K562 (cell line): Measurements from ENCODE around the gene ANKRD65. TPM values are rescaled to one million over a fixed set of nuclear protein-coding genes. Genes with fewer than 3 reads are reported as not detected.
A peak's percentile ranks its signal among the peaks of the same experiment; 100 is the strongest.

Source experiments
- C11orf30 ChIP-seq: fragments of 450-650 bp; IDR thresholded peaks from 2 replicates; pipeline ENCODE4 v1.6.1; 2016; ENCODE audit warnings: low read depth, mild to moderate bottlenecking
- CAMTA2 ChIP-seq: fragments of 250-450 bp; sonication (Bioruptor Pico); conservative IDR thresholded peaks from 2 replicates; pipeline ENCODE4 v1.5.1; 2022
- CHD2 ChIP-seq: IDR thresholded peaks from 2 replicates; pipeline ENCODE4 v1.6.1; 2011; ENCODE audit warnings: low read depth, low read length
- ETV1 ChIP-seq: fragments of 450-650 bp; conservative IDR thresholded peaks from 2 replicates; pipeline ENCODE4 v1.6.1; 2016; ENCODE audit warnings: missing genetic modification characterization, control low read depth, low read depth, missing compliant biosample characterization
- FOXA3 ChIP-seq, 2 experiments: fragments of 450-650 bp in 1 of 2; sonication (generic) in 1 of 2; formaldehyde crosslinking; IDR thresholded peaks in 1 of 2; conservative IDR thresholded peaks in 1 of 2; 2 replicates each; pipeline versions ENCODE4 v1.4.0 to v1.8.0; 2020 to 2022; ENCODE audit warnings: mild to moderate bottlenecking in 2 of 2, missing genetic modification reagents in 1 of 2
- HNRNPL ChIP-seq: fragments of 200-400 bp; formaldehyde crosslinking; IDR thresholded peaks from 2 replicates; pipeline ENCODE4 v1.6.1; 2017; ENCODE audit warnings: low read depth, mild to moderate bottlenecking, low read length
- JUND ChIP-seq, 2 experiments: IDR thresholded peaks; 2 replicates in 1 of 2; 3 replicates in 1 of 2; pipeline ENCODE4 v1.6.1; 2011; ENCODE audit warnings: borderline replicate concordance in 2 of 2, low read depth in 2 of 2, low read length in 2 of 2, improper control_type of control experiment in 1 of 2, missing biosample characterization in 1 of 2, missing genetic modification characterization in 1 of 2, missing genetic modification reagents in 1 of 2
- NONO ChIP-seq, 2 experiments: fragments of 200-400 bp in 1 of 2; fragments of 450-650 bp in 1 of 2; formaldehyde crosslinking in 1 of 2; IDR thresholded peaks; 2 replicates each; pipeline ENCODE4 v1.6.1; 2017; ENCODE audit warnings: low read depth in 2 of 2, mild to moderate bottlenecking in 2 of 2, moderate library complexity in 2 of 2, low read length in 1 of 2
- POLR2AphosphoS2 ChIP-seq: IDR thresholded peaks from 2 replicates; pipeline ENCODE4 v1.6.1; 2012; ENCODE audit warnings: low read length, improper control_type of control experiment
- RBM14 ChIP-seq: fragments of 200-400 bp; formaldehyde crosslinking; IDR thresholded peaks from 2 replicates; pipeline ENCODE4 v1.6.1; 2018; ENCODE audit warnings: low read depth, mild to moderate bottlenecking, low read length, moderate library complexity, borderline replicate concordance; ENCODE audit not compliant: insufficient read depth
- SMARCC2 ChIP-seq: fragments of 450-650 bp; IDR thresholded peaks from 2 replicates; pipeline ENCODE4 v1.6.1; 2017; ENCODE audit warnings: antibody characterized with exemption, moderate library complexity, mild to moderate bottlenecking, low read depth
- SMC3 ChIP-seq: conservative IDR thresholded peaks from 2 replicates; pipeline ENCODE4 v1.6.1; 2011; ENCODE audit warnings: low read depth, low read length, improper control_type of control experiment; ENCODE audit not compliant: insufficient read depth
- TCF3 ChIP-seq: sonication (generic); formaldehyde crosslinking; IDR thresholded peaks from 2 replicates; pipeline ENCODE4 v1.4.0; 2020; ENCODE audit warnings: mild to moderate bottlenecking, missing genetic modification reagents
- polyA plus RNA-seq, 8 experiments: library from polyadenylated mRNA; depleted of rRNA in 4 of 8; stranded (reverse) in 5 of 8; unstranded in 3 of 8; fragments of >200 nt; fragmentation: Nextera tagmentation in 2 of 8; fragmentation: Illumina TruSeq in 1 of 8; extraction: Ambion mirVana in 2 of 8; extraction: Trizol in 1 of 8; gene quantifications; 2 replicates each; pipeline versions ENCODE4 v1.2.1 to v1.2.3, GENCODE V29; 2011 to 2014; ENCODE audit warnings: inconsistent platforms in 1 of 8, missing spikeins in 1 of 8
- total RNA-seq, 7 experiments: library from RNA; depleted of rRNA in 6 of 7; stranded (reverse); fragments of >200 nt in 6 of 7; fragmentation: Illumina TruSeq in 2 of 7; extraction: Trizol in 2 of 7; gene quantifications; 2 replicates each; pipeline versions ENCODE4 v1.2.1 to v1.2.3, GENCODE V29; 2011 to 2021; ENCODE audit warnings: low replicate concordance in 1 of 7
- TF ChIP-seq, protein P1 (sequence below): fragments of 450-650 bp; IDR thresholded peaks from 2 replicates; pipeline ENCODE4 v1.6.1; 2016; ENCODE audit warnings: borderline replicate concordance
- TF ChIP-seq, protein P2 (sequence below): fragments of 150-350 bp; conservative IDR thresholded peaks from 2 replicates; pipeline ENCODE4 v1.6.1; 2014; ENCODE audit warnings: low read length
- TF ChIP-seq, protein P3 (sequence below): fragments of 450-650 bp; IDR thresholded peaks from 2 replicates; pipeline ENCODE4 v1.6.1; 2017; ENCODE audit warnings: antibody characterized with exemption
- TF ChIP-seq, protein P4 (sequence below): sonication (generic); formaldehyde crosslinking; IDR thresholded peaks from 2 replicates; pipeline ENCODE4 v1.8.1; 2022; ENCODE audit warnings: missing genetic modification reagents

The ANKRD65 gene
- total and polyA plus RNA-seq, 9 of the 15 experiments (the other 6 are each of a cell fraction or from before 2014, with no cell fraction given), result not detected

DNA sequence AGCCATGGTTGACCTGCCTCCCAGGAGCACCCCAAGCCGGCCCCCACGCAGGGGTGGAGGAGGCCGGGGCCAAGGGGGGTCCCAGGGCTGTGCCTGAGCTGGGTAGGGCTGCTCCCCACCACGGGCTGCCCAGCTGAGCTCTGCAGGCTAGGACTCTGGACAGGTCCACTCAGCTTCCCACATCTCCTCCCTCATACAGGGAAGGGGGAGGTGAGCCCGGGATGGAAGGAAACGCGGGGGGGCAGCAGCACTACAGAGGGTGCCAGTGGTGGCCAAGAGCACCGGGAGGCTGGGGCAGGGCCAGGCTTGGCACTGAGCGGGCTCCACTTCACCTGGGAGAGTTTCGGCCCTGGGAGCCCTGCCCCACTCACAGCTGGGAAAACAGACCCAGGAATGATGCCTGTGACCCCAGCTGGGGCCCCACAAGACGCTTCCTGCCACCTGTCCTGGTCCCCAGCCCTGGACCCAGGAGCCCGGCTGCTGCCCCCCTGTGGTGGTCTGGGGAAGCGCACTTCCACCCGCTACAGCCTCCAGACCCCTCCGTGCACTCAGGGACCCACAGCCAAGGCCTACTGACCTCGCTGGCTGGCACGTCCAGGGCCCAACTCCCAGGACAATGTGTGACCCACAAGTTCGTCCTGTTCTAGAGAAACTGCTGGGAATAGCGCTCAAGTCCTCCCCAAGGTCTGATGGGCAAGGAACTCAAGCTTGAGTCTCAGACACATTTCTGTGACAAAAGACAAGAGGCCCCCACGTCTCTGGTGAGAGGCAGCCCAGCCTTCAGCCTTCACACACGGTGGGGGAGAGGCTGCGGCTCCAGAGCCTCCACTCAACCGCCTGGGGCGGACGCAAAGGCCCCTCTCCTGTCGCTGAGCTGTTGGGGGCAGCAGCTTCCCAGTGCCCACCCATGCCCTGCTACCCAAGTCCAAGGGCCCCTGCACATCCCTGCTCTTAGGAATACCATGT is 49.0 kb downstream of the ANKRD65 start (continued):
- TF ChIP-seq, protein P1, sequence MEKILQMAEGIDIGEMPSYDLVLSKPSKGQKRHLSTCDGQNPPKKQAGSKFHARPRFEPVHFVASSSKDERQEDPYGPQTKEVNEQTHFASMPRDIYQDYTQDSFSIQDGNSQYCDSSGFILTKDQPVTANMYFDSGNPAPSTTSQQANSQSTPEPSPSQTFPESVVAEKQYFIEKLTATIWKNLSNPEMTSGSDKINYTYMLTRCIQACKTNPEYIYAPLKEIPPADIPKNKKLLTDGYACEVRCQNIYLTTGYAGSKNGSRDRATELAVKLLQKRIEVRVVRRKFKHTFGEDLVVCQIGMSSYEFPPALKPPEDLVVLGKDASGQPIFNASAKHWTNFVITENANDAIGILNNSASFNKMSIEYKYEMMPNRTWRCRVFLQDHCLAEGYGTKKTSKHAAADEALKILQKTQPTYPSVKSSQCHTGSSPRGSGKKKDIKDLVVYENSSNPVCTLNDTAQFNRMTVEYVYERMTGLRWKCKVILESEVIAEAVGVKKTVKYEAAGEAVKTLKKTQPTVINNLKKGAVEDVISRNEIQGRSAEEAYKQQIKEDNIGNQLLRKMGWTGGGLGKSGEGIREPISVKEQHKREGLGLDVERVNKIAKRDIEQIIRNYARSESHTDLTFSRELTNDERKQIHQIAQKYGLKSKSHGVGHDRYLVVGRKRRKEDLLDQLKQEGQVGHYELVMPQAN, result no peak
- TF ChIP-seq SMARCC2 (no peak), TCF3 (CRISPR knock-in tag) (no peak), CAMTA2 (CRISPR knock-in tag) (0 out of 2 replicates have a peak, but pooled peaks have one; percentile 77), ETV1 (tag) (no peak; the same call in 1 of the 2 replicates), FOXA3 (CRISPR knock-in tag; conservative IDR thresholded peaks at IDR 0.05 in 1 of 2, IDR thresholded peaks at IDR 0.05 in 1 of 2) (0 out of 4 replicates have a peak, but pooled peaks of 1 of the 2 experiments have one; percentile 9), POLR2AphosphoS2 (peak; percentile 65; the same call in 1 of the 2 replicates), RBM14 (no peak), JUND (IDR thresholded peaks at IDR 0.05; ENCODE audit: borderline replicate concordance, low read depth, low read length) (peak; percentile 11; the same call in 1 of the 2 replicates), JUND (tag; IDR thresholded peaks at IDR 0.05; ENCODE audit: borderline replicate concordance, low read depth, low read length) (no peak), SMC3 (peak; percentile 88), HNRNPL (no peak), NONO (IDR thresholded peaks at IDR 0.05; ENCODE audit: low read depth in 2 of 2, low read length in 1 of 2) (no peak), CHD2 (0 out of 2 replicates have a peak, but pooled peaks have one; percentile 43), C11orf30 (no peak)
- TF ChIP-seq, protein P2, sequence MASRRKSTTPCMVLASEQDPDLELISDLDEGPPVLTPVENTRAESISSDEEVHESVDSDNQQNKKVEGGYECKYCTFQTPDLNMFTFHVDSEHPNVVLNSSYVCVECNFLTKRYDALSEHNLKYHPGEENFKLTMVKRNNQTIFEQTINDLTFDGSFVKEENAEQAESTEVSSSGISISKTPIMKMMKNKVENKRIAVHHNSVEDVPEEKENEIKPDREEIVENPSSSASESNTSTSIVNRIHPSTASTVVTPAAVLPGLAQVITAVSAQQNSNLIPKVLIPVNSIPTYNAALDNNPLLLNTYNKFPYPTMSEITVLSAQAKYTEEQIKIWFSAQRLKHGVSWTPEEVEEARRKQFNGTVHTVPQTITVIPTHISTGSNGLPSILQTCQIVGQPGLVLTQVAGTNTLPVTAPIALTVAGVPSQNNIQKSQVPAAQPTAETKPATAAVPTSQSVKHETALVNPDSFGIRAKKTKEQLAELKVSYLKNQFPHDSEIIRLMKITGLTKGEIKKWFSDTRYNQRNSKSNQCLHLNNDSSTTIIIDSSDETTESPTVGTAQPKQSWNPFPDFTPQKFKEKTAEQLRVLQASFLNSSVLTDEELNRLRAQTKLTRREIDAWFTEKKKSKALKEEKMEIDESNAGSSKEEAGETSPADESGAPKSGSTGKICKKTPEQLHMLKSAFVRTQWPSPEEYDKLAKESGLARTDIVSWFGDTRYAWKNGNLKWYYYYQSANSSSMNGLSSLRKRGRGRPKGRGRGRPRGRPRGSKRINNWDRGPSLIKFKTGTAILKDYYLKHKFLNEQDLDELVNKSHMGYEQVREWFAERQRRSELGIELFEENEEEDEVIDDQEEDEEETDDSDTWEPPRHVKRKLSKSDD, result no peak
- TF ChIP-seq, protein P3, sequence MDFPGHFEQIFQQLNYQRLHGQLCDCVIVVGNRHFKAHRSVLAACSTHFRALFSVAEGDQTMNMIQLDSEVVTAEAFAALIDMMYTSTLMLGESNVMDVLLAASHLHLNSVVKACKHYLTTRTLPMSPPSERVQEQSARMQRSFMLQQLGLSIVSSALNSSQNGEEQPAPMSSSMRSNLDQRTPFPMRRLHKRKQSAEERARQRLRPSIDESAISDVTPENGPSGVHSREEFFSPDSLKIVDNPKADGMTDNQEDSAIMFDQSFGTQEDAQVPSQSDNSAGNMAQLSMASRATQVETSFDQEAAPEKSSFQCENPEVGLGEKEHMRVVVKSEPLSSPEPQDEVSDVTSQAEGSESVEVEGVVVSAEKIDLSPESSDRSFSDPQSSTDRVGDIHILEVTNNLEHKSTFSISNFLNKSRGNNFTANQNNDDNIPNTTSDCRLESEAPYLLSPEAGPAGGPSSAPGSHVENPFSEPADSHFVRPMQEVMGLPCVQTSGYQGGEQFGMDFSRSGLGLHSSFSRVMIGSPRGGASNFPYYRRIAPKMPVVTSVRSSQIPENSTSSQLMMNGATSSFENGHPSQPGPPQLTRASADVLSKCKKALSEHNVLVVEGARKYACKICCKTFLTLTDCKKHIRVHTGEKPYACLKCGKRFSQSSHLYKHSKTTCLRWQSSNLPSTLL, result no peak
- TF ChIP-seq, protein P4, sequence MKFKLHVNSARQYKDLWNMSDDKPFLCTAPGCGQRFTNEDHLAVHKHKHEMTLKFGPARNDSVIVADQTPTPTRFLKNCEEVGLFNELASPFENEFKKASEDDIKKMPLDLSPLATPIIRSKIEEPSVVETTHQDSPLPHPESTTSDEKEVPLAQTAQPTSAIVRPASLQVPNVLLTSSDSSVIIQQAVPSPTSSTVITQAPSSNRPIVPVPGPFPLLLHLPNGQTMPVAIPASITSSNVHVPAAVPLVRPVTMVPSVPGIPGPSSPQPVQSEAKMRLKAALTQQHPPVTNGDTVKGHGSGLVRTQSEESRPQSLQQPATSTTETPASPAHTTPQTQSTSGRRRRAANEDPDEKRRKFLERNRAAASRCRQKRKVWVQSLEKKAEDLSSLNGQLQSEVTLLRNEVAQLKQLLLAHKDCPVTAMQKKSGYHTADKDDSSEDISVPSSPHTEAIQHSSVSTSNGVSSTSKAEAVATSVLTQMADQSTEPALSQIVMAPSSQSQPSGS (CRISPR knock-in tag), result no peak
- TF ChIP-seq, all 486 proteins: peak for 55
